MM.1S (cell line): ENCODE measurements around the gene MCM3.

ENCODE experiments used
- DNase-seq: peaks from one replicate; pipeline ENCODE4 v3.0.0-alpha.2; 2015
- H2AFZ ChIP-seq: fragments of 300-600 bp; sonication (generic); 2 replicates; pipeline ENCODE4 v1.6.0; 2016; ENCODE audit warnings: antibody characterized with exemption, low read length
- H3F3A ChIP-seq: fragments of 300-600 bp; sonication (generic); 2 replicates; pipeline ENCODE4 v1.6.1; 2016; ENCODE audit warnings: mild to moderate bottlenecking, antibody characterized with exemption, low read length, moderate library complexity, mixed read lengths; ENCODE audit not compliant: insufficient read depth
- H3K27ac ChIP-seq: fragments of 300-600 bp; sonication (generic); 2 replicates; pipeline ENCODE4 v1.5.1; 2016; ENCODE audit warnings: mild to moderate bottlenecking, low read length
- H3K27me3 ChIP-seq: fragments of 300-600 bp; sonication (generic); replicated peaks from 2 replicates; pipeline ENCODE4 v1.6.0; 2016; ENCODE audit warnings: low read length; ENCODE audit not compliant: insufficient read depth
- H3K36me3 ChIP-seq: fragments of 300-600 bp; sonication (generic); replicated peaks from 2 replicates; pipeline ENCODE4 v1.6.1; 2016; ENCODE audit warnings: mild to moderate bottlenecking, low read length, mixed read lengths; ENCODE audit not compliant: insufficient read depth
- H3K4me1 ChIP-seq: fragments of 300-600 bp; sonication (generic); 2 replicates; pipeline ENCODE4 v1.6.1; 2016; ENCODE audit warnings: low read length, mixed read lengths
- H3K4me2 ChIP-seq: fragments of 300-600 bp; sonication (generic); 2 replicates; pipeline ENCODE4 v1.6.0; 2016; ENCODE audit warnings: low read depth, low read length
- H3K4me3 ChIP-seq: fragments of 300-600 bp; sonication (generic); 2 replicates; pipeline ENCODE4 v1.5.1; 2016; ENCODE audit warnings: low read length, mixed read lengths
- H3K79me2 ChIP-seq: fragments of 300-600 bp; sonication (generic); 2 replicates; pipeline ENCODE4 v1.6.1; 2016; ENCODE audit warnings: mixed run types, low read length, mixed read lengths
- H3K9ac ChIP-seq: fragments of 300-600 bp; sonication (generic); 2 replicates; pipeline ENCODE4 v1.6.1; 2016; ENCODE audit warnings: low read length, mixed read lengths
- H3K9me2 ChIP-seq: fragments of 300-600 bp; sonication (generic); replicated peaks from 2 replicates; pipeline ENCODE4 v1.6.1; 2016; ENCODE audit warnings: mild to moderate bottlenecking, low read length, mixed read lengths; ENCODE audit not compliant: insufficient read depth
- H3K9me3 ChIP-seq: fragments of 300-600 bp; sonication (generic); replicated peaks from 2 replicates; pipeline ENCODE4 v1.6.1; 2016; ENCODE audit warnings: mild to moderate bottlenecking, low read length, mixed read lengths; ENCODE audit not compliant: insufficient read depth
- H4K20me1 ChIP-seq: fragments of 300-600 bp; sonication (generic); 2 replicates; pipeline ENCODE4 v1.6.1; 2016; ENCODE audit warnings: mild to moderate bottlenecking, low read length, moderate library complexity, mixed read lengths; ENCODE audit not compliant: insufficient read depth
- CTCF ChIP-seq: fragments of 300-600 bp; sonication (generic); IDR thresholded peaks from 2 replicates; pipeline ENCODE4 v1.5.1; 2016; ENCODE audit warnings: antibody characterized with exemption, low read length, mixed read lengths
- EZH2 ChIP-seq: fragments of 300-600 bp; sonication (generic); optimal IDR thresholded peaks from 2 replicates; pipeline ENCODE3; 2017; ENCODE audit warnings: low read depth, mild to moderate bottlenecking, antibody characterized with exemption, low read length, mixed read lengths
- EZH2phosphoT487 ChIP-seq: fragments of 300-600 bp; sonication (generic); IDR thresholded peaks from 2 replicates; pipeline ENCODE4 v1.6.1; 2018; ENCODE audit warnings: antibody characterized with exemption, low read length

MCM3 gene

GRCh38 chr6:52233975-52234823, 50.3 kb downstream of the MCM3 start:
- Histone ChIP-seq H3K36me3 (no peaks in the 10 kb centered on the region), H4K20me1 (no peaks in the 10 kb centered on the region), H3K4me1 (no peaks in the 10 kb centered on the region), H3K4me3 (no peak overlapping the region), H3K27me3 (no peaks in the 10 kb centered on the region), H3K9ac (no peak overlapping the region), H3K9me3 (no peaks in the 10 kb centered on the region), H3K79me2 (no peaks in the 10 kb centered on the region), H3K4me2 (no peak overlapping the region), H3K9me2 (no peaks in the 10 kb centered on the region), H3F3A (no peaks in the 10 kb centered on the region), H3K27ac (no peak overlapping the region), H2AFZ (no peak overlapping the region)
- peak; percentile 60 for DNase-seq
- TF ChIP-seq EZH2 (no peak), CTCF (peak; percentile 77), EZH2phosphoT487 (no peak)

GRCh38 chr6:52233005-52233404, 51.5 kb downstream of the MCM3 start:
- peaks cover 3% of the 10 kb centered on the region for H3F3A ChIP-seq
- peaks cover 4% of the 10 kb centered on the region for H3K4me1 ChIP-seq
- no peak overlapping the region for H3K4me3 ChIP-seq
- H3K27me3 ChIP-seq: no peaks in the 10 kb centered on the region
- H3K9ac ChIP-seq: no peak overlapping the region
- DNase-seq: no peak
- H3K9me2 ChIP-seq: no peaks in the 10 kb centered on the region
- no peak overlapping the region for H3K4me2 ChIP-seq
- H3K79me2 ChIP-seq: no peaks in the 10 kb centered on the region
- no peaks in the 10 kb centered on the region for H4K20me1 ChIP-seq
- no peaks in the 10 kb centered on the region for H3K9me3 ChIP-seq
- no peaks in the 10 kb centered on the region for H3K36me3 ChIP-seq
- TF ChIP-seq EZH2phosphoT487 (no peak), CTCF (no peak), EZH2 (no peak)
- H2AFZ ChIP-seq: no peak overlapping the region
- no peak overlapping the region for H3K27ac ChIP-seq

- H3K9me2 ChIP-seq: no peaks in the 10 kb centered on the region
- H3K79me2 ChIP-seq: no peaks in the 10 kb centered on the region
- TF ChIP-seq EZH2 (no peak), EZH2phosphoT487 (no peak), CTCF (no peak)
- H4K20me1 ChIP-seq: no peaks in the 10 kb centered on the region
- H2AFZ ChIP-seq: no peak overlapping the region
- H3K4me3 ChIP-seq: no peak overlapping the region
- H3K36me3 ChIP-seq: no peaks in the 10 kb centered on the region
- peaks cover 17% of the 10 kb centered on the region for H3F3A ChIP-seq
- no peak overlapping the region for H3K9ac ChIP-seq
- H3K4me1 ChIP-seq: peaks cover 17% of the 10 kb centered on the region
- H3K27ac ChIP-seq: no peak overlapping the region
- H3K27me3 ChIP-seq: no peaks in the 10 kb centered on the region
- no peaks in the 10 kb centered on the region for H3K9me3 ChIP-seq
- no peak overlapping the region for H3K4me2 ChIP-seq
- DNase-seq: peak; percentile 35
These were observed 53.0 kb downstream of the MCM3 start for GRCh38 chr6:52231406-52232127.
